ENCODE results near the gene JMJD8.

Gene JMJD8

GRCh38 chr16:631808-632358 lies 52.3 kb downstream of the JMJD8 start:
- Mint-ChIP-seq H3K36me3 (peaks cover 37% of the 10 kb centered on the region), H3K4me1 (peaks cover 19% of the 10 kb centered on the region), H3K9me3 (no peaks in the 10 kb centered on the region), H3K4me3 (no peak overlapping the region), H3K27ac (no peak overlapping the region)
- DNase-seq (ENCODE audit: low spot score in 2 of 2) (no peak), ATAC-seq (no peak)

Data from stimulated activated effector memory CD8-positive, alpha-beta T cell treated with anti-CD3 and anti-CD28 coated beads, Interleukin-12 subunit alpha, Interleukin-12 subunit beta, amount 100 ng/mL, for 72 hours (primary cell).